GM21786 (cell line): ENCODE data around the gene SPATA32.
"Not testable (repeated sequence)": the region's sequence is repeated elsewhere in the genome, so short reads cannot be mapped to it uniquely, and the experiment has no call there.

ENCODE experiments used
- ATAC-seq: cut with Tn5 transposase; IDR thresholded peaks from one replicate; pipeline ENCODE4 v1.9.1; 2021; ENCODE audit not compliant: unreplicated experiment

SPATA32 gene

DNA sequence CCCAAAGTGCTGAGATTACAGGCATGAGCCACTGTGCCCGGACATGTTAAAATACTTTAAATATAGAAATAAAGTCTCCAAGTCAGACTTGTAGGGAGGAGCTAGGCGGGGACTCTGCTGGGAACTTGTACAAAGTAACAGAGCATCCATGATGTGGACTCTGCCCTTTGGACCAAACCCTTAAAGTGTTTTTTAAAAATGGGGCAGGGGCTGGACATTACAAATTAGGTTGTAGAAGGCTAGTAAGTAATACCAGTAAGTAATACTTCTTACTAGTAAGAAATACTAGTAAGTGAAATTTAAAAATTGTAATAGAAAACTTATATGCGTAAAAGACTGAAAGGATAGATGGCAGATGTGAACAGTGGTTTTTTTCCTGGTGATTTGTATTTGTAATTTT is 9.7 kb upstream of the SPATA32 start:
- no peak for ATAC-seq

DNA sequence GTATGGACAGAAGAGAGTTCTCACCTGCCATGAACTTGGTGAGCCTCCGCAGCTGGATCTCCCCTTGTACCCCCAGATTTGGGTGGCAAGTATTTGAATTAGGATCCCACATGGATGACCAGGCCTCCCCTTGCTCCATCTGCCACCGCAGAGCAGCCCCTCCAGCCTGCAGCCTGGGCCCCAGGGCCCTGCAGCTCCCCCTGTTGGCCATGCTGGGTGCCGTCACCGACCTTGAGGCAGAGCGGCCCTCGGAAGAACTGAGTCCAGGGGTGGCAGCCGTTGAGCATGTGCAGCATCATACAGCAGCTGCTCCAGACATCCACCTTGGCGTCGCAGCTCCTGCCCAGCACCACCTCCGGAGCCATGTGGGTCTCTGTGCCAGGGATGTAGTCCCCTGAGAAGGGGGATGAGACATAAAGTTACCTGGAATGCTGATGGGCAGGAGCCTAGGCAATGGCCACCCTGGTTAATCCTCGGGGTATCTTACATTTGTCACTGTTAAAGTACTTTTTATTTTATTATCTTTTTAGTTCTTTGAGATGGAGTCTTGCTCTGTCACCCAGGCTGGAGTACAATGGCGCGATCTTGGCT is 9.0 kb upstream of the SPATA32 start:
- ATAC-seq: no peak

DNA sequence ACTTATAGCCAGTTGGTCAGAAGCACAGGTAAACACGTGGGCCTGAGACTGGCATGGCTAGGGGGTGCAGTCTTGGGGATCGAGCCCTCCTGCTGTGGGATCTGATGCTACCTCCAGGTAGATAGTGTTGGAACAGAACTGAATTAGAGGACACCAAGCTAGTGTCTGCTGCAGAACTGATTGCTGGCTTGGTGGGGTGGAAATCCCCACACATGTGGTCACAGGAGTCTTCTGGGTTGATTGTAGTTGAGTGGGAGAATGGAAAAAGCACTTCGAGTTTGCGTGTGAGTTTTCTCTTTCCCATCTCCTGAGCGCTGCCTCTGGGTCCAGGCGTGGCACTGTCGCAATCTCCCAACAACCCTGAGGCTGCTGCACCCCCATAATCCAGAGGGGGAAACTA is 8.0 kb upstream of the SPATA32 start:
- ATAC-seq: no peak

DNA sequence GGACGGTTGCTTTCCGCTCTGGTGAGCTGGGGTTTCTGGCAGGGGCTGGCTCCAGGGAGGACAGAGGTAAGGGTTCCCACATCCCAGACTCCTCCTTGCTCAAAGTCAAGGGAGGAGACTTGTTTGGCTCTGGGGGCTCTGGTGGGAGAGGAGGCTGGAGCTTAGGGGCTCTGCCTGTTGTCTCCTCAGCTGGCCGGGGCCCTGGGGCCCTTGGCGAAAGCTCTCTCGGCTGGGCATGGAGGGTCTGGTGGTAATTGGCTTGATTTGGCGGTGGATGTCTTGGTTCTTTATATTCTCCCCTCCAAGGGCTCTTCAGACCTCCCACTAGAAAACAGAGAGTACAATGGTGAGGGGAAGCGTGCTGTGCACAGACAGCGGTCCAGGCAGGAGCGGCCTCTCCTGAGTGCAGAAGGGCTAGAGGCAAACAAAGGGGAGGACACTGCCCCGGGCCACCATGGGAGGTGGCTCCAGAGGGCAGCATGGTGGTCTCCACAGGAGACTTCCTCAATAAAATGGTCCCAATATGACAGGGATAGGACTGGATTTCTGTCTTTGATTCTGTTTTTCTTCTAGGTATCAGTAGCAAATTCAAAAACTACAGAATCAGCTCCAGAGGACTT is 5.7 kb upstream of the SPATA32 start:
- ATAC-seq: no peak

DNA sequence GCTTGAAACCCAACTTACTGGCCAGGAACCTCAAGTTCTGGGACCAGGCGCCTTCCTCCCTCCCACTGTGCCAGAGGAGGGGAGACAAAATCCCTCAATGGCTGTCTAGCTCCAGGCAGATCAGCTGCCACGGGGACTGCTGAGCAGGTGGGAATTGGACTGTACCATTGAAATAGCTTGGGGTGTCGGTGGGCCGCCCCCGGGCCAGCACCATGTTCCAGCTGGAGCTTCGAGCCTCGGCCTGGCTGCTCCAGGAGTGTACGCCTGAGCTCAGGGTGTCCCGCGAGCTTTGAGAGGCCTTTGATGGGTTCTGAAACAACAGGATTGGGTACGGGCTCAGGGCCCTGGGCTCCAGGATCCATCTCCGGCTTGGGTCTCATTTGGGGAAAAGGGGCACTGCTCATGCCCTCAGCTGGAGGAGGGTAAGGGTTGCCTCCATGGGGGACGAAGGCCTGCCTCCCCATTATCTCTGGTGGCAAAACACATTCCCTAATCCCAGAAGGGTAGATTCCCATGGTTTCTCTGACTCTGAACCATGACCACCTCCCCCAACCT is 4.6 kb upstream of the SPATA32 start:
- no peak for ATAC-seq

DNA sequence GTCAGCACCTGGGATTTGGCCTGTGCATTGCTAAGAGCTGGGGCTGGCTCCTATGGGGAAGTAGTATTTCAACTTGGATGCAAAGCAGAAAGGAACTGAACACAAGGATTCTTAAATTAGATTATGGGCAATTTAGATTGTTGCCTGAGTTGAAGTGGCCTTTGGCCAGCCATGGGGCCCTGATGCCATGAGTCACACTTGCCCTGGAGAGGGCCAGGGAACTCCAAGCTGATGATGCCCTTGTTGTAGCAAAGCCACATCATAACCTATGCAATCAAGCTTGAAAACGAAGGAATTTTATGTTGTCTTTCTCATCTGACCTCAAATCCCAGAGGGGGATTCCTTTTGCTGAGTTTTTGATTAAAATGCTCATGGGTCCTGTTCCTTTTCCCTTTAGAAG is 3.9 kb upstream of the SPATA32 start:
- no peak for ATAC-seq

DNA sequence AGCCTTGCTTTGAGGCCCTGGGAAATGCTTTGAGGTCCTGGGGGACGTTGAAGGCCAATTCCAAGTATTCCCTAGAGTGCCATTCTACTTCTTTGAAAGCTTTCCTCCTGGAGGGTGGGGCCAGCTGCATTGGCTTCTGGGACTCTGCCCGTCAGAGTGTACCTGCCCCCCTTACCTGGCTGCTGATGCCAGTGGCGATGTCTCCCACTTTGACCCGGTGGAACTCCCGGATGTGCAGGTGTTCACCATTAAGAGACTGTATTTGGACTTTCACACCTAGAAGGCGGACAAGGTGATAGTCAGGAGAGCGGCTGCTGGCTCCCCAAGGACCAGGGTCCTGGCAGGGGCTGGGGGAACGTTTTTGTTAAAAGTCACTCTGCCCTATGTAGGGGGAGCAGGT is 3.1 kb upstream of the SPATA32 start:
- no peak for ATAC-seq

DNA sequence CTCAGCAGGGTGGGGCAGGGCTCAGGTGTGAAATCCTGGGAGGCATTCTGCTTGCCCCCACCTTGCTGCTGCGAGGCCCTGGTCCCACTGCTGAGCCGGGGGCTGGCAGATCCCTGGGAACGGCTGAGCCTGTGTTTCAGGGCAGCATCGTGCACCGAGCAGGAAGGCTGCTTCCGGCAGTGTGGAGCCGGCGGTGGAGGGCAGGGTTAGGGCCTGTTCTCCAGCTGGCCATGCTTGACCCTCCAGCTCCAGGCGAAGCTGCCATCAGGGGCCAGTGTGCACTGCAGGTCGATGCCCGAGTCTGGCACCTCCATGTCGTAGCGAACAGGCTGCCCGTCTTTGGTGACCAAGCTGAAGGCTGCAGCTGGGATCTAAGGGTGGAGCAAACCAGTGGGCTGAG is 2.5 kb upstream of the SPATA32 start:
- no peak for ATAC-seq

DNA sequence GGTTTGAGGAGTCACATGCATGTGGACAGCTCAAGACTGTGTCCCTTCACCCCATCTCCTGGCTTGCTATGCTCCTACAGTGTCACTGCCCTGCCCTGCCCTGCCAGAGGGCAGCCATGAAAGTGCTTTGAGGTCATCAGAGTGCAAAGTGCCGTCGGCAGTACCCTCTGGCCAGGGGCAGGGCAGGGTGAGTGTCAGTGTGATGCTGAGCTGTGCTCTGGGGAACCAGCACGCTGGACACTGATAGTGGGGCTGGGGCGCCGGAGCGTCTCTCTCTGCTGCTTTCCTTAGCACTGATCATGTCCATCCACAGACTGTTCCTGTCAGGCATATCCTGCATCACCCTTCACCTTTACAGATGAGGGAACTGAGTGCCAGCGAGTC is 1.6 kb upstream of the SPATA32 start:
- no peak for ATAC-seq

DNA sequence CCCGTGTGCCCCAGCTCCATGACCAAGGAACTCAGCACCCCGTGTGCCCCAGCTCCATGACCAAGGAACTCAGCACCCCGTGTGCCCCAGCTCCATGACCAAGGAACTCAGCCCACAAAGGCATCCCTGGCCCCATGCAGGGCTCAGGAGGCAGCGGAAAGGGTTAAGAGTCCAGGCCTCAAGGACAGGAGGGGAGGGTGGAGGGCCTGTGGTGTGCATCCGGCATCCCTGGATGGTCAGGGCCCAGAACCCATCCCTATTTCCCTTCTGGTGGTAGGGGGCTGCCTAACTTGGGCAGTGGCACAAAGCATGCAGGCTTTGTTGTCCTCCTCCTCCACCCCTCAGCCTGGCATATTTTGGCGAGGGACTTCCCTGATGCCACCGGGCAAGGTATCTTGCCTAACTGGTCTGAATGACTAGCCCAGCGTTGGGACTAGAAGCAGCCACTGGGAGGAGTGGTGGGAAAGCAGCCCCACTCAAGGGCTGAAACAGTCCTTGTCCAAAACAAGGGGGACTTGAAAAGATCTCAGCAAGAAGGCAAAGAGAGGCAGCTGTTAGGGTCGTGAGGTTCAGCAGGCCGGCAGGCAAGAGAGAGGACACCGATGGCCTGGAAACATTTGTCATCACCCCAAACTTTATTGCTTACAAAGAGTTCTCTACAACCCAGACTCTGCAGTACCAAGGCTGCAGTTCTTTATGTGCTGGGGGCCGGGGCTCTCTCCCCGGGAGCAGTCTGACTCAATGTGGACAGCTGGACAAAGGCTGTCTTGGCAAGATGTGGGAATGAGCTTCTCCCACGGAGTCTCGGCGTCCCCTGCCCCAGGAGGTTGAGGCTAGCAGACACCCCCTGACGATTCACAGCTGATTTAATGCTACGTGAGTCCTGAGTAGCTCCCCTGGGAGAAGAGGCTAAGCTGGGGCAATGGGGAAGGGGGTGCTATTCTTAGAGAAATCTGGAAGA is 902 bp upstream of the SPATA32 start:
- no peak for ATAC-seq

DNA sequence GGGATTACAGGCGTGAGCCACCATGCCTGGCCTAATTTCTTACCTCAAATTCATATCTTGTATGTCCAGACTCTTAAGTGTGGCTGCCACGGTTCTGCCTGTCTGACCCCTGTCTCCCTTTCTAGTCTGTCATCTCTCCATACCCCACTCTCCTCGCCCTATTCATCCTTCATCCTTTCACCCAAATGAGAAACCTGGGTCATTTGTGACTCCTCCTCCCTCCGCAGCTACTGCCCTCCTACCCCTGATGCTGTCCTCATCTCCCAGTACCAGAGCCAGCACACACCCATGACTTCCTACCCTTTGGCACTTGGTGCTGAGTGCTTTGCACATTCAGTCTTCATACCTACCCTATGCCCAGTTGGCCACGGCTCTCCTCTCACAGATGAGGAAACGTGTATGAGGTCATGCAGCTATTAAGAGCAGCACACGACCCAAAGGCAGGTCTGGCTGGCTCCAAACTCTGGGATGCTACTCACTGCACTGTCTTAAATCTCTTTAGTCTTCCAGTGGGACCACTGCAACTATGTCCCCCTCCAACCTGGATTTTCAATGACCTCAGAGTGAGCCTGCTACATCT is 1.6 kb downstream of the SPATA32 start:
- no peak for ATAC-seq

DNA sequence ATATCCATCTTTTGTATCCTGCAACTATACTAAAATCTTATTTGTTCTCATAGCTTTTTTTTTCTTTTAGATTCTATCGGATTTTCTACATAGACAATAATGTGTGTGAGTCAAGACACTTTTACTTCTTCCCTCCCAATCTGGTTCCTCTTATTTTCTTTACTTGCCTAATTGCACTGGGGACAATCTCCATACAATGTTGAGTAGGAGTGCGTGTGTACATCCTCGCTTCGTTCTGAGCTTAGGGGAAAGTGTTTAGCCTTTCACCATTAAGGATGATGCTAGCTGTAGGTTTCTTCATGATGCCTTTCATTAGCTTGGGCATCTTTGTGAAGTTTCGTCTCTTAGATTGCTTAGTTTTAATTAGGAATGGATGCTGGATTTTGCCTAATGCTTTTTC is 2.9 kb downstream of the SPATA32 start:
- ATAC-seq: no peak

DNA sequence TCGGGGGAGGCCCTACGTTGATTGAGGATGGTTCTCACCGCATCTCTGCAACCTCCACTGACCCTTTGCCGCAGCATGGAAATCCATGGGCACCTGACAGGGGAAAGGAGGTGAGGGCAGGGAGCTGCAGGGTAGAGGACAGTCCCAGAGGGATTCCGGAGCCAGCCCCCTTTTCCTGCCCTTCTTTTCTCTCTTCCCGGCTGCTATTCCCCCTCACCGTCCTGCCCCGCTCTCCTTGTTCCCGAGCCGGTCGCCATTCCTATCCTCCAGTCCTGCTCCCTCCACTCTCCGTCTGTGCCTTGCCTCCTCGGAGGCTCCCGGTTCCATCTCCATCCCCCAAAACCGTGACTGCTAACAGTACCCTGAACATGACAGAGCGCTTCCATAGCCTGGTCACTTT is 4.8 kb downstream of the SPATA32 start:
- no peak for ATAC-seq

DNA sequence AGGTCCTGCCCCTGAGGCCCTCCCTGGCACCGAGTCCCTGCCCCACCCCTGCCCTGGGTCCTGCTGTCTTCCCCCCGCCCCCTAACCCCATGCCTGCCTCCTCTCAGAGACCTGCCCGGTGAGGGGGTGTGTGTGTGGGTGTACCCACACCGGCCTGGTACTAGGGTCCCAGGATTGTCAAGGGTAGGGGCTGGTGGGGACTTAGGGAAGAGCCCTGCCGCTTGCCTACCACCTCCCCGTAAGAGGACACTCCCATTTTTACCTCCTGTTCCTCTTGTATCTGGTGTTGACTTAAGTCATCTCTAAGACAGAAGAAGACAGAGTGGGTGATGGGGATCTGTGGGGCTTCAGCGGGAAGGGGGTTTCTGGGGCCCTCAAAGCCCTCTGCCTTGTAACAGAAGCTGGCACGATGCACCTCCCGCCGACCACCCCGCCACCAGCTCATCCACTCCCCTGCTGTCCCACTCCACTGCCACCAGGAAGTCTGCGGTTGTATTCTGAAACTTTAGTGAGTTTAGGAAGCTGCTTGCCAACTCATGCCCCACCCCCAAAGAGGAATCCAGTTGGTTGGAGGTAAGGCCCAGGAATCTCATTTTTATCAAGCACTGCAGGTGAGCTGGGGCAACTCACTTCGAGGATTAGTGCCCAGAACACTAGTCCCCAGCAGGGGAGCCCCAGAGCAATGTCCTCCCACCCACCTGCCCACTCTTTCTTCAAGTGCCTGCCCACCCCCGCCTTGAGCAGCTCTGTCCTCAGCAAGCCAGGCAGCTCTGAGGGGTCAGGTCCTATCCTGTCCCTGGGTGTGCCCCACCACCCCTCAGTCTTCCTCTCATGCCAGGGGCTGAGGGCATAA is 5.6 kb downstream of the SPATA32 start:
- no peak for ATAC-seq

DNA sequence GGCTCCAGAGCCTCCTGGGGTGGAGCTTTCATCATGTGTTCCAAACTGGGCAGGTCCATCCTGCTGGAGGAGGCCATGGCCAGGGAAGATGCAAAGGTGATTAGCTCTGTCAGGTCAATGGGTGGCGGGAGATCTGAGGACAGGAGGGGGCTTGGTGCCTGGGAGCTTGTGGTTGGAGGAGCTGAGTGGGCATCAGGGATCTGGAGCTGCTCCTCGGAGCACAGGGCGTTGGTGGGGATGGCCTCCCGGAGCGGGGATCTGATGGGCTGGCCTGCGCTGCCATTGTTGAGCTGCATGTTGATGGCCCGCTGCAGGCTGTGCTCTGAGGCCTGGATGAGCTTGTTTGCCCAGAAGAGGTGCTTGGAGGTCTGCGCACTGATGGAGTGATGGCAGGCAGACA is 6.5 kb downstream of the SPATA32 start:
- ATAC-seq: no peak

DNA sequence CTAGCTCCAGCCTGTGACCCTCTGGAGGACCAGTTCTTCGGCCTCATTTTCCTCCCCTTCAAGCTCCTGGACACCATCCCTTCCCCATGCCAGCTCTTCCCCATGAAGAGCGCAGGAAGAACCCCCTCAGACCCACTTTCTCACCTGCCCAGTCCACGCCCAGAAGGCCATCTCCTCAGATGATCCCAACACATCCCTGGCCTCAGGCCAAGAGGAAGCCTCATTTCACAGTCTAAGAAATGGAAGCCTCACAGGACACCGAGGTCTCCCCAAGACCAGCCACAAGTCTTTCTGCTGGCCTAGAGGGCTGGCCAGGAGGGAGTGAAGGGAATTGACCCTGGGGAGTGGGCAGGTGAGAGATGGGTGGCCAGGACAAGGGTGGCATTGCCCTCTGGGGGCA is 8.0 kb downstream of the SPATA32 start:
- no peak for ATAC-seq

DNA sequence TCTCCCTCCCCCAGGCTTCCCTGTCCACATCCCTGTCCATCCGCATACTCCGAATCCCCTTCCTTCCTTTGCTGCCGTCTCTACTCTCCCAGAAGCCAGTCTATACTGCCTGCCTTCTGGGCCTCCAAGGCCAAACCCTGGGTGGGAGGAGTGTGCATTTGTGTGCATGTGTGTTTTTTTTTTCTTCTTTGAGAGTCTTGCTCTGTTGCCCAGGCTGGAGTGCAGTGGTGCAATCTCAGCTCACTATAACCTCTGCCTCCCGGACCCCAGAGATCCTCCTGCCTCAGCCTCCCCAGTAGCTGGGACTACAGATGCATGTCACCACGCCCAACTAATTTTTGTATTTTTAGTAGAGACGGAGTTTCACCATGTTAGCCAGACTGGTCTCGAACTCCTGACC is 8.7 kb downstream of the SPATA32 start:
- ATAC-seq: not testable (repeated sequence)

DNA sequence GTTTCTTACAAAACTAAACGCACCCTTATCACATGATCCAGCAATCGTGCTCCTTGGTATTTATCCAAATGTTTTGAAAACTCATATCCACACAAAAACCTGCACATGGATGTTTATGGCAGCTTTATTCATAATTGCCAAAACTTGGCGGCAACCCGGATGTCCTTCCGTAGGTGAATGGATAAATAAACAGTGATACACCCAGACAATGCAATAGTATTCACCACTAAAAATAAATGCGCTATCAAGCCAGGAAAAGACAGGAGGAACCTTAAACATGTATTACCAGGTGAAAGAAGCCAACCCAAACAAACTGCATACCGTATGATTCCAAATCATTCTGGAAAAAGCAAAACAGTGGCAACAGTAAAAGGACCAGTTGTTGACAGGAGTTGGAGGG is 10.0 kb downstream of the SPATA32 start:
- ATAC-seq: no peak

DNA sequence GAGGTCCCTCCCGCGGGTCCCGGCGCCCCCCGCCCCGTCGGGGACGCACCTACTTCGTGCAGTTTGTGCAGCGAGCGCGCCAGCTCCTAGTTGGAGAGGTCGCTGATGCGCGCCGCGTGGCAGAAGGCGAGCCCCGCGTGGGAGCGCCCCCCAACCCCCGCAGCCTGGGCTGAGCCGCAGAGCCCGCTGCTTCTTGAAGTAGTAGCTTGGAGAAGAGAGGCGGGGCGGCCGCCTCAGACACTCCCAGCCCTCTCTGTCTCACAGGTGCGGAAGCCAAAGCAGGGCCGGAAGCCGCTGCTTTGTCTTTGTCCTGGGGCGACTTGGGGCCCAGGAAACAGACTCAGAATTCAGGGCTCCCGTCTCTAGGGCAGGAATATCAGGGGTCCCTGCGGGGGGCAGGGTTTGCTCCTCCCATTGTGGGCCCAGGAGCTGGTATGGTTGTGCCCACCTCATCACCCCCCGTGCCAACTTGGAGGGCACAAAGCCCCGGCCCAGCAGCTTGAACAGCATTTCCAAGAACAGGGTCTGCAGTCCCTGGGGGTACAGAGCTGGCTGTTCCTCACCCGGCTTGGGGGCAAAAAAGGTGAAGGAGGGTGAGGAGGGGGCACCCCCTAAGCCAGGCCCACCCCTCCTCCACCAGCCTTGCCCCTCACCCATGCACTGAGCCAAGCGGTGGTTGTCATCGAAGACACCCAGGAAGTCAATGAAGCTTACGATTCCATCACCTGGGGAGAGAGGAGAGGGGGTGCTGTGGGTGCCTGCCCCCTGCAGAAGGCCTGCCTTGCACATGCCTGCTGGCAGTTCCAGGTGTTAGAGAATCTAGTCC is 13.5 kb downstream of the SPATA32 start:
- peak; percentile 61 for ATAC-seq
